Gastroesophageal sphincter (tissue), 4 donors: ENCODE data around the gene TSPAN13. TPM values are rescaled to one million over a fixed set of nuclear protein-coding genes. Genes with fewer than 3 reads are reported as not detected.
A peak's percentile ranks its signal among the peaks of the same experiment; 100 is the strongest.

Source experiments
- ATAC-seq: fragments of 150-250 bp; one replicate; pipeline ENCODE4 v1.9.1; 2016; ENCODE audit warnings: mild to moderate bottlenecking, moderate library complexity
- H3K27ac ChIP-seq, 4 donors: fragments of 200-600 bp; sonication (generic) in 3 of 4; 1 replicate in 3 of 4; 2 replicates in 1 of 4; pipeline ENCODE4 v1.5.1; 2016 to 2019
- H3K27me3 ChIP-seq: fragments of 200-600 bp; sonication (generic); one replicate; pipeline ENCODE4 v1.5.1; 2019
- H3K36me3 ChIP-seq, 2 donors: fragments of 200-600 bp; sonication (generic); one replicate each; pipeline ENCODE4 v1.5.1; 2019; ENCODE audit warnings: control low read depth in 1 of 2
- H3K4me1 ChIP-seq, 3 donors: fragments of 200-600 bp; sonication (generic); 1 replicate in 2 of 3; 2 replicates in 1 of 3; pipeline ENCODE4 v1.5.1; 2016 to 2019; ENCODE audit warnings: control low read depth in 2 of 3
- H3K4me3 ChIP-seq, 2 donors: fragments of 200-600 bp; sonication (generic); one replicate each; pipeline ENCODE4 v1.5.1; 2019; ENCODE audit warnings: mild to moderate bottlenecking in 1 of 2, moderate library complexity in 1 of 2
- H3K9me3 ChIP-seq, 3 donors: fragments of 200-600 bp; sonication (generic); one replicate each; pipeline ENCODE4 v1.5.1; 2017 to 2019; ENCODE audit warnings: control low read depth in 2 of 3
- EP300 ChIP-seq: sonication (generic); formaldehyde crosslinking; IDR thresholded peaks from one replicate; pipeline ENCODE4 v1.6.1; 2017; ENCODE audit warnings: antibody characterized with exemption, mild to moderate bottlenecking
- POLR2A ChIP-seq, 2 donors: fragments of 450-650 bp; IDR thresholded peaks; one replicate each; pipeline ENCODE4 v1.6.1; 2017; ENCODE audit warnings: antibody characterized with exemption in 2 of 2, mild to moderate bottlenecking in 2 of 2, moderate library complexity in 1 of 2
- POLR2AphosphoS5 ChIP-seq: sonication (generic); formaldehyde crosslinking; IDR thresholded peaks from one replicate; pipeline ENCODE4 v1.6.1; 2017; ENCODE audit warnings: antibody characterized with exemption
- WGBS, 2 donors: methylation state at CpG; one replicate each; pipeline ENCODE4 v1.1.5; 2018; ENCODE audit warnings: low coverage in 1 of 2; 5-methylcytosine and 5-hydroxymethylcytosine counted together
- total RNA-seq, 4 donors: library from RNA; depleted of rRNA; stranded (reverse); fragments of >200 nt; gene quantifications; one replicate each; pipeline ENCODE4 v1.1.0, GENCODE V29; 2016
- TF ChIP-seq, protein P1 (sequence below), 4 experiments: fragments of 200-600 bp in 2 of 4; fragments of 450-650 bp in 2 of 4; sonication (generic) in 1 of 4; IDR thresholded peaks; one replicate each; pipeline ENCODE4 v1.5.1; 2017 to 2019; ENCODE audit warnings: antibody characterized with exemption in 4 of 4, mild to moderate bottlenecking in 2 of 4, moderate library complexity in 2 of 4

Gene TSPAN13
- total RNA-seq, 4 donors from 2014 or later, result 2.5 to 13.3 (median 6.4) TPM

GRCh38 chr7:16816824-16817223, 63.3 kb downstream of the TSPAN13 start:
- Histone ChIP-seq H3K27ac (no peak overlapping the region), H3K9me3 (no peaks in the 10 kb centered on the region), H3K27me3 (no peaks in the 10 kb centered on the region), H3K4me1 (no peaks in the 10 kb centered on the region), H3K36me3 (no peaks in the 10 kb centered on the region), H3K4me3 (no peak overlapping the region)
- ATAC-seq, result peak; percentile 57
- TF ChIP-seq EP300 (no peak), POLR2AphosphoS5 (no peak), POLR2A (IDR thresholded peaks at IDR 0.05) (no peak)
- TF ChIP-seq, protein P1, sequence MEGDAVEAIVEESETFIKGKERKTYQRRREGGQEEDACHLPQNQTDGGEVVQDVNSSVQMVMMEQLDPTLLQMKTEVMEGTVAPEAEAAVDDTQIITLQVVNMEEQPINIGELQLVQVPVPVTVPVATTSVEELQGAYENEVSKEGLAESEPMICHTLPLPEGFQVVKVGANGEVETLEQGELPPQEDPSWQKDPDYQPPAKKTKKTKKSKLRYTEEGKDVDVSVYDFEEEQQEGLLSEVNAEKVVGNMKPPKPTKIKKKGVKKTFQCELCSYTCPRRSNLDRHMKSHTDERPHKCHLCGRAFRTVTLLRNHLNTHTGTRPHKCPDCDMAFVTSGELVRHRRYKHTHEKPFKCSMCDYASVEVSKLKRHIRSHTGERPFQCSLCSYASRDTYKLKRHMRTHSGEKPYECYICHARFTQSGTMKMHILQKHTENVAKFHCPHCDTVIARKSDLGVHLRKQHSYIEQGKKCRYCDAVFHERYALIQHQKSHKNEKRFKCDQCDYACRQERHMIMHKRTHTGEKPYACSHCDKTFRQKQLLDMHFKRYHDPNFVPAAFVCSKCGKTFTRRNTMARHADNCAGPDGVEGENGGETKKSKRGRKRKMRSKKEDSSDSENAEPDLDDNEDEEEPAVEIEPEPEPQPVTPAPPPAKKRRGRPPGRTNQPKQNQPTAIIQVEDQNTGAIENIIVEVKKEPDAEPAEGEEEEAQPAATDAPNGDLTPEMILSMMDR (IDR thresholded peaks at IDR 0.05), result no peak
- 60 to 75% methylated on average over 1 to 2 of the region's 2 CpGs for WGBS, 2 donors

GRCh38 chr7:16817536-16817935, 64.0 kb downstream of the TSPAN13 start:
- Histone ChIP-seq H3K27ac (no peak overlapping the region), H3K27me3 (no peaks in the 10 kb centered on the region), H3K36me3 (no peaks in the 10 kb centered on the region), H3K4me3 (no peak overlapping the region), H3K9me3 (no peaks in the 10 kb centered on the region), H3K4me1 (no peaks in the 10 kb centered on the region)
- 92 to 95% methylated on average over 1 of the region's 1 CpG for WGBS, 2 donors
- no peak for ATAC-seq
- TF ChIP-seq, protein P1 (IDR thresholded peaks at IDR 0.05), result no peak
- TF ChIP-seq EP300, result no peak
- no peak for TF ChIP-seq POLR2A (IDR thresholded peaks at IDR 0.05)
- no peak for TF ChIP-seq POLR2AphosphoS5

DNA sequence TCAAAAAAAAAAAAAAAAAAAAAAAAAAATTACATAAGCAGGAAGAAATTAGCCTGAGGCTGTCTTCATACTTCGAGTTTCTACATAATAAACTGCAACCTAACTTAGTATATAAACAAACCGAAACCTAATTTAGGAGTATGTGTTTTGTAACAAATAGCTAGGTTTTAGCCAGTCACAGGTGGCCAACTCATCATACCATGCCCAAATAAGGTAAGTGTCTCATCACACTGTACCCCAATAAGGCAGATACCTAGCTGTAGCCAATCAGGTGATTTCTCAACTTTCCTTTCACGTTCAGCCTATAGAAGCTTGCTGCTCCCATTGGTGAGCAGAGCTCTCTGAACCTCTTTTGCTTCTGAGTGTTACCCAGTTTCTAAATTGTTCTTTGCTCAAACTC, 65.2 kb downstream of the TSPAN13 start:
- 85 to 90% methylated on average over 3 of the region's 3 CpGs for WGBS, 2 donors
- H3K4me1 ChIP-seq, result no peaks in the 10 kb centered on the region
- no peak overlapping the region for H3K4me3 ChIP-seq
- no peak for ATAC-seq
- H3K27ac ChIP-seq, result no peak overlapping the region
- H3K9me3 ChIP-seq, result no peaks in the 10 kb centered on the region
- TF ChIP-seq, protein P1 (IDR thresholded peaks at IDR 0.05), result no peak
- no peak for TF ChIP-seq POLR2AphosphoS5
- TF ChIP-seq EP300, result no peak
- no peak for TF ChIP-seq POLR2A (IDR thresholded peaks at IDR 0.05)
- H3K36me3 ChIP-seq, result no peaks in the 10 kb centered on the region
- no peaks in the 10 kb centered on the region for H3K27me3 ChIP-seq

DNA sequence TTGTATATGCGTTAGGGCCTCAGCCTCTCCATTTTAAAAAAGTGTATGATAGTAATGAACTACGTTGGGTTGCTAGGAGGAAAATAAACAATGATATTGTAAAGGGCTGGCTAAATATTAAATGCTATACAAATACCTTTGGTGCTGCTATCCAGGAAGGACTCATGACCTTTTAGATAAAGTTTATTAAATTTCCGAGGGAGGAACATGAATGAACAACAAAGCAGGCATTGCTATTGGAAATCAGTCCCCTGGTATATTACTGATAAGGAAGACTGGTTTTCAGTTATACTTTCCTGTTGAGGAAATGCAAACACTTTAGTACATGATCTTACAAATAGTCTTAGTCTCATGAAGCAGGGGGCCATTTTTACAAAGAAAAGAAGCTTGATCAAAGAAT, 68.5 kb downstream of the TSPAN13 start:
- no peak overlapping the region for H3K27ac ChIP-seq

GRCh38 chr7:16826060-16826459, 72.5 kb downstream of the TSPAN13 start:
- H3K27me3 ChIP-seq, result no peaks in the 10 kb centered on the region
- H3K9me3 ChIP-seq, result peaks cover 0 to 8% (median 0%) of the 10 kb centered on the region in 3 donors
- no peak for TF ChIP-seq EP300
- no peak for TF ChIP-seq POLR2A (IDR thresholded peaks at IDR 0.05)
- TF ChIP-seq, protein P1 (IDR thresholded peaks at IDR 0.05), result no peak
- no peak for TF ChIP-seq POLR2AphosphoS5
- H3K36me3 ChIP-seq, result no peaks in the 10 kb centered on the region
- no peaks in the 10 kb centered on the region for H3K4me1 ChIP-seq
- ATAC-seq, result no peak
- no peak overlapping the region for H3K27ac ChIP-seq
- H3K4me3 ChIP-seq, result no peak overlapping the region

More for the DNA sequence above, 68.5 kb downstream of the TSPAN13 start:
- no peaks in the 10 kb centered on the region for H3K4me1 ChIP-seq
- TF ChIP-seq POLR2A (IDR thresholded peaks at IDR 0.05) (no peak), EP300 (no peak), POLR2AphosphoS5 (no peak)
- TF ChIP-seq, protein P1 (IDR thresholded peaks at IDR 0.05), result no peak
- no peak for ATAC-seq
- H3K27me3 ChIP-seq, result no peaks in the 10 kb centered on the region
- no peaks in the 10 kb centered on the region for H3K36me3 ChIP-seq
- 47 to 59% methylated on average over 3 of the region's 3 CpGs for WGBS, 2 donors
- no peaks in the 10 kb centered on the region for H3K9me3 ChIP-seq
- no peak overlapping the region for H3K4me3 ChIP-seq
